Lower leg skin (tissue), 3 donors: Measurements from ENCODE around the gene LRFN2.

Experiments
- POLR2A ChIP-seq, 2 donors: fragments of 450-650 bp; IDR thresholded peaks; one replicate each; pipeline ENCODE4 v1.6.1; 2016 to 2017; ENCODE audit warnings: antibody characterized with exemption in 2 of 2, mild to moderate bottlenecking in 1 of 2, moderate library complexity in 1 of 2
- TF ChIP-seq, protein P1 (sequence below), 3 donors: fragments of 450-650 bp; IDR thresholded peaks; one replicate each; pipeline ENCODE4 v1.5.1; 2016; ENCODE audit warnings: antibody characterized with exemption in 3 of 3, mild to moderate bottlenecking in 3 of 3, moderate library complexity in 2 of 3

- TF ChIP-seq, protein P1, sequence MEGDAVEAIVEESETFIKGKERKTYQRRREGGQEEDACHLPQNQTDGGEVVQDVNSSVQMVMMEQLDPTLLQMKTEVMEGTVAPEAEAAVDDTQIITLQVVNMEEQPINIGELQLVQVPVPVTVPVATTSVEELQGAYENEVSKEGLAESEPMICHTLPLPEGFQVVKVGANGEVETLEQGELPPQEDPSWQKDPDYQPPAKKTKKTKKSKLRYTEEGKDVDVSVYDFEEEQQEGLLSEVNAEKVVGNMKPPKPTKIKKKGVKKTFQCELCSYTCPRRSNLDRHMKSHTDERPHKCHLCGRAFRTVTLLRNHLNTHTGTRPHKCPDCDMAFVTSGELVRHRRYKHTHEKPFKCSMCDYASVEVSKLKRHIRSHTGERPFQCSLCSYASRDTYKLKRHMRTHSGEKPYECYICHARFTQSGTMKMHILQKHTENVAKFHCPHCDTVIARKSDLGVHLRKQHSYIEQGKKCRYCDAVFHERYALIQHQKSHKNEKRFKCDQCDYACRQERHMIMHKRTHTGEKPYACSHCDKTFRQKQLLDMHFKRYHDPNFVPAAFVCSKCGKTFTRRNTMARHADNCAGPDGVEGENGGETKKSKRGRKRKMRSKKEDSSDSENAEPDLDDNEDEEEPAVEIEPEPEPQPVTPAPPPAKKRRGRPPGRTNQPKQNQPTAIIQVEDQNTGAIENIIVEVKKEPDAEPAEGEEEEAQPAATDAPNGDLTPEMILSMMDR (IDR thresholded peaks at IDR 0.05) = no peak
- no peak for TF ChIP-seq POLR2A (IDR thresholded peaks at IDR 0.05)
These were observed 50.7 kb downstream of the LRFN2 start for GRCh38 chr6:40536442-40536841.
